NOMO-1 treated with DMSO at 0.1 percent for 48 hours (cell line): ENCODE results near the gene PTPN3.

Source experiments
- DNase-seq: peaks from one replicate; lab custom pipeline; 2025; ENCODE audit not compliant: unreplicated experiment; lab: John Stamatoyannopoulos, UW

Gene PTPN3

GRCh38 chr9:109504689-109505088, 6.6 kb upstream of the PTPN3 start:
- no peak for DNase-seq

GRCh38 chr9:109500421-109500974, 2.4 kb upstream of the PTPN3 start:
- no peak for DNase-seq

- no peak for DNase-seq
These were observed 1.7 kb upstream of the PTPN3 start for GRCh38 chr9:109499631-109500410.

- no peak for DNase-seq
These were observed 1.1 kb upstream of the PTPN3 start for GRCh38 chr9:109499093-109499630.

- no peak for DNase-seq
These were observed 617 bp downstream of the PTPN3 start for GRCh38 chr9:109497226-109498153.

GRCh38 chr9:109496841-109497225, 1.3 kb downstream of the PTPN3 start:
- DNase-seq: no peak

GRCh38 chr9:109496218-109496617, 1.9 kb downstream of the PTPN3 start:
- no peak for DNase-seq

- no peak for DNase-seq
These were observed 4.5 kb downstream of the PTPN3 start for GRCh38 chr9:109493648-109494047.

- DNase-seq: no peak
These were observed 6.5 kb downstream of the PTPN3 start for GRCh38 chr9:109491590-109491989.

- DNase-seq: no peak
These were observed 9.2 kb downstream of the PTPN3 start for GRCh38 chr9:109488791-109489492.

GRCh38 chr9:109488351-109488750, 9.8 kb downstream of the PTPN3 start:
- DNase-seq: no peak

GRCh38 chr9:109487247-109487646, 10.9 kb downstream of the PTPN3 start:
- no peak for DNase-seq

GRCh38 chr9:109483744-109484429, 14.2 kb downstream of the PTPN3 start:
- DNase-seq: no peak

GRCh38 chr9:109482391-109482916, 15.7 kb downstream of the PTPN3 start:
- DNase-seq: no peak

- DNase-seq: no peak
These were observed 16.3 kb downstream of the PTPN3 start for GRCh38 chr9:109481856-109482255.

GRCh38 chr9:109479822-109480221, 18.3 kb downstream of the PTPN3 start:
- no peak for DNase-seq

GRCh38 chr9:109478665-109479380, 19.3 kb downstream of the PTPN3 start:
- no peak for DNase-seq

GRCh38 chr9:109478051-109478563, 20.0 kb downstream of the PTPN3 start:
- DNase-seq: no peak
